ENCODE measurements around the gene ANKRD28. TPM values are rescaled to one million over a fixed set of nuclear protein-coding genes. Genes with fewer than 3 reads are reported as not detected.
"Not testable (repeated sequence)": the region's sequence is repeated elsewhere in the genome, so short reads cannot be mapped to it uniquely, and the experiment has no call there.

ANKRD28 gene
- total RNA-seq, 1 donor from 2014 or later, result 45.0 TPM

DNA sequence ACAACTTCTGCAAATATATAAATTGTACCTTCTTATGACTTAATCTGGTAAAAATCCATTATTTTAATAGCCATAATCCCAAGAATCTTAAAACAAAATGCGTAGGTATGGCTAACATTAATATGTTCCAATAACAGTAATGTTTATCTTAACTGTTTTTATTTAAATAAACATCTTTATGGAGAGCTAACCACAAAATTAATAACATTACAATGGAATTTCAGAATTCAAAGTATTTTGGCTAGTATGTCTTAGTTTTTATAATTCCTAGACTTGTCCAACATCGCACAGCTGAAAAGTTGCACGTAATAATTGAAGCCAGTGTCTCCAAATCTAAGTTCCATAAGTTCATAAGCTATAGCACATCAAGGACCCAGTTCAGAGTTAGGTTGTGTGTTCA, 47.6 kb downstream of the ANKRD28 start:
- Mint-ChIP-seq H3K4me1 (no peaks in the 10 kb centered on the region), H3K9me3 (peaks cover 42% of the 10 kb centered on the region), H3K4me3 (no peak overlapping the region), H3K27ac (no peak overlapping the region), H3K36me3 (peaks cover 53% of the 10 kb centered on the region), H3K27me3 (ENCODE audit: low read depth) (no peaks in the 10 kb centered on the region)
- TF ChIP-seq CTCF (IDR thresholded peaks at IDR 0.05; ENCODE audit: unreplicated experiment), result no peak
- DNase-seq (ENCODE audit: low spot score in 2 of 2, unreplicated experiment in 2 of 2), result no peak

DNA sequence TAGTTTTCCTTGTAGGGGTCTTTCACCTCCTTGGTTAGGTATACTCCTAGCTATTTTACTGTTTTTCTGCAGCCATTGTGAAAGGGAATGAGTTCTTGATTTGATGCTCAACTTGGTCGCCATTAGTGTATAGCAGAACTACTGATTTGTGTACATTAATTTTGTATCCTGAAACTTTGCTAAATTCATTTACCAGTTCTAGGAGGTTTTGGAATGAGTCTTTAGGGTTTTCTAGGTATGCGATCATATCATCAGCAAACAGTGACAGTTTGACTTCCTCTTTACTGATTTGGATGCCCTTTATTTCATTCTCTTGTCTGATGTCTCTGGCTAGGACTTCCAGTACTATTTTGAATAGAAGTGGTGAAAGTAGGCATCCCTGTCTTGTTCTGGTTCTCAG, 51.9 kb downstream of the ANKRD28 start:
- H3K27me3 Mint-ChIP-seq (ENCODE audit: low read depth); H3K4me1 Mint-ChIP-seq; DNase-seq (ENCODE audit: low spot score in 2 of 2, unreplicated experiment in 2 of 2); H3K27ac Mint-ChIP-seq; H3K4me3 Mint-ChIP-seq: not testable (repeated sequence)
- Mint-ChIP-seq H3K9me3 (peaks cover 64% of the 10 kb centered on the region), H3K36me3 (peaks cover 71% of the 10 kb centered on the region)

GRCh38 chr3:15744176-15744575, 53.6 kb downstream of the ANKRD28 start:
- H3K9me3 Mint-ChIP-seq, result peaks cover 73% of the 10 kb centered on the region
- no peak for TF ChIP-seq CTCF (IDR thresholded peaks at IDR 0.05; ENCODE audit: unreplicated experiment)

GRCh38 chr3:15743587-15744009, 54.2 kb downstream of the ANKRD28 start:
- no peak for DNase-seq (ENCODE audit: low spot score in 2 of 2, unreplicated experiment in 2 of 2)
- Mint-ChIP-seq H3K4me3 (no peak overlapping the region), H3K36me3 (peaks cover 75% of the 10 kb centered on the region), H3K9me3 (peaks cover 75% of the 10 kb centered on the region), H3K27me3 (ENCODE audit: low read depth) (no peaks in the 10 kb centered on the region), H3K4me1 (no peaks in the 10 kb centered on the region), H3K27ac (no peak overlapping the region)
- no peak for TF ChIP-seq CTCF (IDR thresholded peaks at IDR 0.05; ENCODE audit: unreplicated experiment)

More at GRCh38 chr3:15744176-15744575, 53.6 kb downstream of the ANKRD28 start:
- Mint-ChIP-seq H3K4me3 (no peak overlapping the region), H3K4me1 (no peaks in the 10 kb centered on the region), H3K36me3 (peaks cover 72% of the 10 kb centered on the region), H3K27me3 (ENCODE audit: low read depth) (no peaks in the 10 kb centered on the region), H3K27ac (no peak overlapping the region)
- DNase-seq (ENCODE audit: low spot score in 2 of 2, unreplicated experiment in 2 of 2), result no peak

DNA sequence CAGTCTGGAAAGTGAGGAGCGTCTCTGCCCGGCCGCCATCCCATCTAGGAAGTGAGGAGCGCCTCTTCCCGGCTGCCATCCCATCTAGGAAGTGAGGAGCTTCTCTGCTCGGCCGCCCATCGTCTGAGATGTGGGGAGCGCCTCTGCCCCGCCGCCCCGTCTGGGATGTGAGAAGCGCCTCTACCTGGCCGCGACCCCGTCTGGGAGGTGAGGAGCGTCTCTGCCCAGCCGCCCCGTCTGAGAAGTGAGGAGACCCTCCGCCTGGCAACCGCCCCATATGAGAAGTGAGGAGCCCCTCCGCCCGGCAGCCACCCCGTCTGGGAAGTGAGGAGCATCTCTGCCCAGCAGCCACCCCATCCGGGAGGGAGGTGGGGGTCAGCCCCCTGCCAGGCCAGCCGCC, 55.5 kb downstream of the ANKRD28 start:
- H3K27ac Mint-ChIP-seq; H3K4me3 Mint-ChIP-seq; H3K4me1 Mint-ChIP-seq; DNase-seq (ENCODE audit: low spot score in 2 of 2, unreplicated experiment in 2 of 2); H3K27me3 Mint-ChIP-seq (ENCODE audit: low read depth): not testable (repeated sequence)
- Mint-ChIP-seq H3K9me3 (peaks cover 70% of the 10 kb centered on the region), H3K36me3 (peaks cover 74% of the 10 kb centered on the region)

- peaks cover 43% of the 10 kb centered on the region for H3K9me3 Mint-ChIP-seq
- H3K4me3 Mint-ChIP-seq; H3K4me1 Mint-ChIP-seq; H3K27me3 Mint-ChIP-seq (ENCODE audit: low read depth); H3K27ac Mint-ChIP-seq: not testable (repeated sequence)
- peaks cover 55% of the 10 kb centered on the region for H3K36me3 Mint-ChIP-seq
- peak in 1 of 2 experiments; percentile 39 for DNase-seq (ENCODE audit: low spot score in 2 of 2, unreplicated experiment in 2 of 2)
Measured at GRCh38 chr3:15738616-15739005, 59.2 kb downstream of the ANKRD28 start.

DNA sequence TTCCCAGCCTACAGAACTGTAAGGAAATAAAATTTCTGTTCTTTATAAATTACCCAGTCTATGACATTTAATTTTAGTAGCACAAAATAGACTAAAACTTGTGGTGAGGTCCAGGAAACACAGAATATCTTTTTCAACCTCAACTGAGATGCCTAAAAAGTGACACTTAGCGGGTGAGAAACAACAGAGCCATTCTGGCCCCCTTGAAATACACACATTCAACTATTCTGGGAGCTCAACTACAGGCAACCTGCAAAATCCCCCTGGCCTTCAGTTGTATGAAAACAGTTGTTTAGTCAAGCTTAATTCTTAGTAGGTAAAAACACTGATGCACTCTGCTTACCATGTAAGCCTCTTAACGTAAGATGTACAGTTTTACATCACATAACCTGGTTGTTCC, 66.8 kb downstream of the ANKRD28 start:
- TF ChIP-seq CTCF (IDR thresholded peaks at IDR 0.05; ENCODE audit: unreplicated experiment), result no peak
- Mint-ChIP-seq H3K36me3 (peaks cover 42% of the 10 kb centered on the region), H3K4me3 (no peak overlapping the region), H3K27me3 (ENCODE audit: low read depth) (no peaks in the 10 kb centered on the region), H3K27ac (no peak overlapping the region), H3K9me3 (peaks cover 3% of the 10 kb centered on the region), H3K4me1 (peaks cover 4% of the 10 kb centered on the region)
- DNase-seq (ENCODE audit: low spot score in 2 of 2, unreplicated experiment in 2 of 2), result no peak
